Spinal cord (tissue), 10 donors: Measurements from ENCODE around the gene TOMM20. TPM values are rescaled to one million over a fixed set of nuclear protein-coding genes. Genes with fewer than 3 reads are reported as not detected.

Experiments
- DNase-seq, 6 donors: peaks; one replicate each; pipeline versions ENCODE4 v3.0.0 to v3.0.0-alpha.2; 2013 to 2015; ENCODE audit warnings: low spot score in 6 of 6, low read depth in 4 of 6
- H3K27ac ChIP-seq: one replicate; pipeline ENCODE4 v1.5.1; 2013; ENCODE audit warnings: low read depth, low read length, control low read depth
- H3K27me3 ChIP-seq: one replicate; pipeline ENCODE4 v1.6.1; 2013; ENCODE audit warnings: low read length; ENCODE audit not compliant: control insufficient read depth, insufficient read depth
- H3K36me3 ChIP-seq: one replicate; pipeline ENCODE4 v1.6.1; 2013; ENCODE audit warnings: low read length; ENCODE audit not compliant: control insufficient read depth, insufficient read depth
- H3K4me1 ChIP-seq: one replicate; pipeline ENCODE4 v1.6.1; 2013; ENCODE audit warnings: low read length; ENCODE audit not compliant: control insufficient read depth, insufficient read depth
- H3K4me3 ChIP-seq: one replicate; pipeline ENCODE4 v1.5.1; 2013; ENCODE audit warnings: low read depth, low read length, control low read depth
- H3K9me3 ChIP-seq: one replicate; pipeline ENCODE4 v1.6.1; 2013; ENCODE audit warnings: low read length; ENCODE audit not compliant: control insufficient read depth, insufficient read depth
- WGBS: methylation state at CpG from one replicate; pipeline ENCODE4 v1.1.5; 2013; ENCODE audit warnings: missing lambda C conversion rate; ENCODE audit not compliant: insufficient coverage; 5-methylcytosine and 5-hydroxymethylcytosine counted together
- polyA plus RNA-seq, 2 donors: library from polyadenylated mRNA; unstranded; fragments of 120-200 nt; gene quantifications; one replicate each; pipeline ENCODE4 v1.2.1, GENCODE V29; 2013; ENCODE audit not compliant: insufficient read length in 2 of 2
- total RNA-seq, 2 donors: library from RNA; depleted of rRNA in 1 of 2; stranded (reverse); fragments of 120-200 nt in 1 of 2; fragments of >200 nt in 1 of 2; gene quantifications; one replicate each; pipeline versions ENCODE4 v1.2.3 to v1.2.4, GENCODE V29; 2013 to 2014
- donor health status: healthy.

Gene TOMM20
- total and polyA plus RNA-seq, 4 donors = 87.4 to 180 (median 161) TPM

GRCh38 chr1:235142991-235143390 is 14.4 kb upstream of the TOMM20 start:
- DNase-seq = no peak
- Histone ChIP-seq H3K36me3 (peaks cover 57% of the 10 kb centered on the region), H3K9me3 (no peaks in the 10 kb centered on the region), H3K27ac (no peak overlapping the region), H3K4me3 (no peak overlapping the region), H3K4me1 (no peaks in the 10 kb centered on the region), H3K27me3 (no peaks in the 10 kb centered on the region)
- WGBS = 94% methylated on average over 3 of the region's 4 CpGs

GRCh38 chr1:235139315-235139714 is 10.7 kb upstream of the TOMM20 start:
- no peaks in the 10 kb centered on the region for H3K27me3 ChIP-seq
- peaks cover 55% of the 10 kb centered on the region for H3K36me3 ChIP-seq
- WGBS = 94% methylated on average over 4 of the region's 5 CpGs
- no peak for DNase-seq
- H3K27ac ChIP-seq = no peak overlapping the region
- H3K4me1 ChIP-seq = no peaks in the 10 kb centered on the region
- H3K9me3 ChIP-seq = no peaks in the 10 kb centered on the region
- H3K4me3 ChIP-seq = no peak overlapping the region

DNA sequence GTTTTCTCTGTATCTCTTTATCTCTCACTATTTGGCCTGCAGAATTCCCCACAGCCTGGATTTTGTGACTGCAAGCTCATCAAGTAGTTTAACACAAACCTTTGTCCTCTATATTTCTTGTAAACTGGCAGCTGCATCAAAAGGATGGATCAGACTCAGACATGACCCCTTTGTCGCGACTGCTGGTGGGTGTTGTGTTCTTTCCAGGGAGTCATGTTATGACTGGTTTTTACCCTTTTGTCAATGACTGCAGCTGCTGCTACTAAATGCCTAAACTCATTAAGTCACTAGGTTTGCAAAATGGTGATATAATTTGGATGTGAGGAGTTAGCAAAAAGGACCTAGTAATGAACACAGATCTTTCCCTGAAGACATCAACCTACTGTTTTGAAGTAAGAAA is 10.2 kb upstream of the TOMM20 start:
- DNase-seq = no peak
- H3K4me3 ChIP-seq = no peak overlapping the region
- WGBS = no CpG with 5 or more reads among the region's 2 CpGs
- no peaks in the 10 kb centered on the region for H3K4me1 ChIP-seq
- peaks cover 55% of the 10 kb centered on the region for H3K36me3 ChIP-seq
- H3K9me3 ChIP-seq = no peaks in the 10 kb centered on the region
- H3K27ac ChIP-seq = no peak overlapping the region
- H3K27me3 ChIP-seq = no peaks in the 10 kb centered on the region

- Histone ChIP-seq H3K9me3 (no peaks in the 10 kb centered on the region), H3K4me1 (no peaks in the 10 kb centered on the region), H3K27me3 (no peaks in the 10 kb centered on the region), H3K4me3 (no peak overlapping the region), H3K36me3 (peaks cover 45% of the 10 kb centered on the region), H3K27ac (no peak overlapping the region)
- WGBS = 39% methylated on average over 3 of the region's 4 CpGs
- no peak for DNase-seq
Observed at GRCh38 chr1:235136111-235136510, 7.5 kb upstream of the TOMM20 start.

DNA sequence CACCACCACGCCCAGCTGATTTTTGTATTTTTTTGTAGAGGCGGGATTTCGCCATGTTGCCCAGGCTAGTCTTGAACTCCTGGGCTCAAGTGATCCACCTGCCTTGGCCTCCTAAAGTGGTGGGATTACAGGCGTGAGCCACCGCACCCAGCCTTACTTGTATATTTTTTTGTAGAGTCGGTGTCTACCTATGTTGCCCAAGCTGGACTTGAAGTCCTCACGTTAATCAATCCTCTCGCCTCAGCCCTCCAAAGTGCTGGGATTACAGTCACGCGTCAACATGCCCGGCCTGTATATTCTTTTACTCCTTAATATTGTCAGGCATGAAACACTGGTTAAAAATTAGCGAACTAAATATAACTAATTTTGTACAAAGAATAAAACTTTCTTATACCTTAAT is 5.5 kb upstream of the TOMM20 start:
- Histone ChIP-seq H3K36me3 (peaks cover 33% of the 10 kb centered on the region), H3K4me1 (peaks cover 3% of the 10 kb centered on the region), H3K9me3 (no peaks in the 10 kb centered on the region), H3K27me3 (no peaks in the 10 kb centered on the region), H3K27ac (no peak overlapping the region), H3K4me3 (no peak overlapping the region)
- 100% methylated on average over 3 of the region's 12 CpGs for WGBS
- no peak for DNase-seq

GRCh38 chr1:235133086-235133485 is 4.4 kb upstream of the TOMM20 start:
- DNase-seq = no peak
- H3K27ac ChIP-seq = no peak overlapping the region
- H3K36me3 ChIP-seq = peaks cover 33% of the 10 kb centered on the region
- no peak overlapping the region for H3K4me3 ChIP-seq
- 88% methylated on average over 2 of the region's 3 CpGs for WGBS
- no peaks in the 10 kb centered on the region for H3K27me3 ChIP-seq
- no peaks in the 10 kb centered on the region for H3K9me3 ChIP-seq
- H3K4me1 ChIP-seq = peaks cover 4% of the 10 kb centered on the region

- 100% methylated on average over 1 of the region's 6 CpGs for WGBS
- H3K4me1 ChIP-seq = peaks cover 4% of the 10 kb centered on the region
- no peaks in the 10 kb centered on the region for H3K27me3 ChIP-seq
- no peak for DNase-seq
- H3K36me3 ChIP-seq = peaks cover 25% of the 10 kb centered on the region
- H3K9me3 ChIP-seq = no peaks in the 10 kb centered on the region
- no peak overlapping the region for H3K27ac ChIP-seq
- no peak overlapping the region for H3K4me3 ChIP-seq
Observed at GRCh38 chr1:235131961-235132360, 3.3 kb upstream of the TOMM20 start.

DNA sequence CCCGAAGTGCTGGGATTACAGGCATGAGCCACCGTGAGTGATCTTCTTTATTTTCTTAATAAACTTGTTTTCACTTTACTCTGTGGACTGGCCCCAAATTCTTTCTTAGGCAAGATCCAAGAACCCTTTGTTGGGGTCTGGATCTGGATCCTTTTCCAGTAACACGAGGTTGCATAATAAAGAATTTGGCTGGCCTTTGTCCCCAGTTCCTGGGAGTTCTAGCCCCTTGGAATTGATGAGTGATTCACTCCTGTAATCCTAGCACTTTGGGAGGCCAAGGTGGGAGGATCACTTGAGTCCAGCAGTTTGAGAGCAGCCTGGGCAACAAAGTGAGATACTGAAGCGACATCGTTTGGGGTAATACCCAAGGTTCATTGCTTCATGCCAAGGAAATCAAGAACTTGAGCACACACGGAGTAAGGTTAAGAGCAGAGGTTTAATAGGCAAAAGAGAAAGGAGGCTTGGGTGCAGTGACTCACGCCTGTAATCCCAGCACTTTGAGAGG is 2.2 kb upstream of the TOMM20 start:
- 90% methylated on average over 6 of the region's 7 CpGs for WGBS
- Histone ChIP-seq H3K27ac (no peak overlapping the region), H3K9me3 (no peaks in the 10 kb centered on the region), H3K4me3 (no peak overlapping the region), H3K27me3 (no peaks in the 10 kb centered on the region), H3K4me1 (peaks cover 9% of the 10 kb centered on the region), H3K36me3 (peaks cover 25% of the 10 kb centered on the region)
- DNase-seq = no peak

DNA sequence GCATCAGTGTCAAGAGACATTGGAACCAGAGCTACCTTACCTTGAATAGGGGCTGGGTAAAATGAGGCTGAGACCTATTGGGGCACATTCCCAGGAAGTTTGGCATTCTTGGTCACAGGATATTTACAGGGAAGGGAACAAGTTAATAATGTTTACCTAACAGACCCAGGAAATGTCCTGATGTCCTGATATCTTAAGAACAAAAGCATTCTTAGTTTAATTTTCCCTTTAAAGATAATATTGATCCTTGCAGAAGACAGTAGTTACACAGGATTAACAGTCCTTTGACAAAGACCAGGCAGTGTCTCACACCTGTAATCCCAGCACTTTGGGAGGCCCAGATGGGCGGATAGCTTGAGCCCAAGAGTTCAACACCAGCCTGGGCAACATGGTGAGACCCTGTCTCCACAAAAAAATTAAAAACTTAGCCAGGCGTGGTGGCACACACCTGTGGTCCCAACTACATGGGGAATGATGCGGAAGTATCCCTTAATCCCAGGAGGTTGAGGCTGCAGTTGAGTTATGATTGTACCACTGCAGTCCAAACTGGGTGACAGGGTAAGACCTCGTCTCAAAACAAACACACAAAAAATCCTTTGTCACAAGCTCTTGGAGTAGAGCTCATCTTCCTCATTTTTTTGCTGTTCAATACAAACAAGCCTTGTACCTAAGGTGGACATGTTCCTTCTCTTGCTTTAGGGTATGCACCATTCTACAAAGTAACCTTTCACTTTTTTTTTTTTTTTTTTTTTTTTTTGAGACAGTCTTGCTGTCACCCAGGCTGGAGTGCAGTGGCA is 1.3 kb upstream of the TOMM20 start:
- no peak for DNase-seq
- no peak overlapping the region for H3K27ac ChIP-seq

More for the DNA sequence above, 1.3 kb upstream of the TOMM20 start:
- H3K4me1 ChIP-seq = peaks cover 11% of the 10 kb centered on the region
- peaks cover 25% of the 10 kb centered on the region for H3K36me3 ChIP-seq
- WGBS = 100% methylated on average over 1 of the region's 4 CpGs
- H3K27me3 ChIP-seq = no peaks in the 10 kb centered on the region
- no peaks in the 10 kb centered on the region for H3K9me3 ChIP-seq
- H3K4me3 ChIP-seq = no peak overlapping the region
